GM12878 (cell line): ENCODE measurements around the gene PRRG1.

ENCODE experiments used
- ELK1 ChIP-seq: IDR thresholded peaks from 2 replicates; pipeline ENCODE4 v1.6.1; 2012; ENCODE audit warnings: low read depth, low read length, improper control_type of control experiment
- POLR2A ChIP-seq: IDR thresholded peaks from 2 replicates; pipeline ENCODE4 v1.6.1; 2011; ENCODE audit warnings: low read depth, mild to moderate bottlenecking, low read length
- POLR2AphosphoS2 ChIP-seq: IDR thresholded peaks from 2 replicates; pipeline ENCODE4 v1.6.1; 2011; ENCODE audit warnings: low read depth, mild to moderate bottlenecking, low read length, improper control_type of control experiment, moderate library complexity
- ZNF217 ChIP-seq: fragments of 450-650 bp; IDR thresholded peaks from 2 replicates; pipeline ENCODE4 v1.6.1; 2017; ENCODE audit warnings: antibody characterized with exemption, mild to moderate bottlenecking

- TF ChIP-seq ELK1 (no peak), POLR2A (no peak), ZNF217 (no peak), POLR2AphosphoS2 (no peak)
Measured at GRCh38 chrX:37378830-37379229, 29.7 kb downstream of the PRRG1 start.
